Prostate gland (tissue), 2 donors: ENCODE results near the gene GALNTL6.

Experiments
- CTCF ChIP-seq, 4 experiments: fragments of 200-600 bp in 2 of 4; fragments of 450-650 bp in 2 of 4; sonication (generic) in 2 of 4; IDR thresholded peaks; 1 replicate in 3 of 4; 2 replicates in 1 of 4; pipeline ENCODE4 v1.5.1; 2016 to 2019; ENCODE audit warnings: antibody characterized with exemption in 4 of 4, mild to moderate bottlenecking in 2 of 4, moderate library complexity in 2 of 4
- POLR2A ChIP-seq: fragments of 450-650 bp; IDR thresholded peaks from one replicate; pipeline ENCODE4 v1.6.1; 2016; ENCODE audit warnings: antibody characterized with exemption, mild to moderate bottlenecking
- POLR2AphosphoS5 ChIP-seq: sonication (generic); formaldehyde crosslinking; IDR thresholded peaks from one replicate; pipeline ENCODE4 v1.6.1; 2017; ENCODE audit warnings: antibody characterized with exemption

- TF ChIP-seq CTCF (IDR thresholded peaks at IDR 0.05) = no peak
- no peak for TF ChIP-seq POLR2A
- no peak for TF ChIP-seq POLR2AphosphoS5
These were observed 912.8 kb downstream of the GALNTL6 start for GRCh38 chr4:172726001-172726423.
